Cortex of kidney (tissue), 1 donor: ENCODE data around the gene PSORS1C1.
"Not testable (repeated sequence)": the region's sequence is repeated elsewhere in the genome, so short reads cannot be mapped to it uniquely, and the experiment has no call there.

Experiments used
- DNase-seq: peaks from one replicate; lab custom pipeline; 2025; lab: John Stamatoyannopoulos, UW

PSORS1C1 gene

GRCh38 chr6:31158863-31159855 is 44.6 kb downstream of the PSORS1C1 start:
- no peak for DNase-seq

- no peak for DNase-seq
These were observed 46.9 kb downstream of the PSORS1C1 start for GRCh38 chr6:31161216-31162126.

- no peak for DNase-seq
These were observed 48.0 kb downstream of the PSORS1C1 start for GRCh38 chr6:31162463-31163165.

- DNase-seq = no peak
These were observed 49.3 kb downstream of the PSORS1C1 start for GRCh38 chr6:31163922-31164321.

GRCh38 chr6:31164475-31165063 is 50.0 kb downstream of the PSORS1C1 start:
- DNase-seq = not testable (repeated sequence)

- not testable (repeated sequence) for DNase-seq
These were observed 50.6 kb downstream of the PSORS1C1 start for GRCh38 chr6:31165064-31165832.

- no peak for DNase-seq
These were observed 51.4 kb downstream of the PSORS1C1 start for GRCh38 chr6:31165986-31166385.

- no peak for DNase-seq
These were observed 54.0 kb downstream of the PSORS1C1 start for GRCh38 chr6:31168606-31169005.

- no peak for DNase-seq
These were observed 54.7 kb downstream of the PSORS1C1 start for GRCh38 chr6:31169123-31169857.

- DNase-seq = not testable (repeated sequence)
These were observed 55.4 kb downstream of the PSORS1C1 start for GRCh38 chr6:31169858-31170599.

GRCh38 chr6:31170600-31170881 is 55.9 kb downstream of the PSORS1C1 start, which contains the start of gene POU5F1:
Gene POU5F1, minus strand, starts transcription at chr6:31170682. Its CDS starts 62 bp downstream, at chr6:31170620.
- DNase-seq = no peak

GRCh38 chr6:31170987-31171671 is 56.5 kb downstream of the PSORS1C1 start:
- no peak for DNase-seq

- no peak for DNase-seq
These were observed 57.6 kb downstream of the PSORS1C1 start for GRCh38 chr6:31171931-31172905.

GRCh38 chr6:31172973-31173384 is 58.4 kb downstream of the PSORS1C1 start:
- no peak for DNase-seq

- DNase-seq = no peak
These were observed 58.8 kb downstream of the PSORS1C1 start for GRCh38 chr6:31173406-31173805.

- no peak for DNase-seq
These were observed 59.8 kb downstream of the PSORS1C1 start for GRCh38 chr6:31174378-31174777.

- no peak for DNase-seq
These were observed 61.4 kb downstream of the PSORS1C1 start for GRCh38 chr6:31175971-31176370.
